Endothelial cell (in vitro differentiated cells): ENCODE data around the gene PFN3. TPM values are rescaled to one million over a fixed set of nuclear protein-coding genes. Genes with fewer than 3 reads are reported as not detected.

Experiments used
- DNase-seq: peaks from one replicate; pipeline ENCODE4 v3.0.0; 2021; ENCODE audit warnings: low spot score
- H3K27ac Mint-ChIP-seq: one replicate; pipeline ENCODE4 v1.8.0; 2021; ENCODE audit warnings: mixed read lengths, inconsistent platforms; ENCODE audit not compliant: unreplicated experiment
- H3K27me3 Mint-ChIP-seq: one replicate; pipeline ENCODE4 v1.8.0; 2021; ENCODE audit warnings: mild to moderate bottlenecking, moderate library complexity, mixed read lengths, inconsistent platforms; ENCODE audit not compliant: unreplicated experiment
- H3K36me3 Mint-ChIP-seq: one replicate; pipeline ENCODE4 v1.8.0; 2021; ENCODE audit warnings: mild to moderate bottlenecking, low read depth, mixed read lengths, inconsistent platforms; ENCODE audit not compliant: unreplicated experiment
- H3K4me1 Mint-ChIP-seq: one replicate; pipeline ENCODE4 v1.8.0; 2021; ENCODE audit warnings: mild to moderate bottlenecking, mixed read lengths, inconsistent platforms; ENCODE audit not compliant: unreplicated experiment
- H3K4me3 Mint-ChIP-seq: one replicate; pipeline ENCODE4 v1.8.0; 2021; ENCODE audit warnings: mild to moderate bottlenecking, mixed read lengths, inconsistent platforms; ENCODE audit not compliant: unreplicated experiment
- H3K9me3 Mint-ChIP-seq: one replicate; pipeline ENCODE4 v1.8.0; 2021; ENCODE audit warnings: mixed read lengths, inconsistent platforms; ENCODE audit not compliant: unreplicated experiment
- total RNA-seq: library from RNA; stranded (reverse); fragmentation: NEBNext Ultra II Directional; extraction: Animal tissue kit (Norgen Biotek cat#: 25700); gene quantifications from one replicate; pipeline ENCODE4 v1.2.1, GENCODE V29; 2021; ENCODE audit not compliant: unreplicated experiment
- TF ChIP-seq, protein P1 (sequence below): fragments of 200-600 bp; sonication (generic); IDR thresholded peaks from one replicate; pipeline ENCODE4 v1.5.0; 2021; ENCODE audit warnings: antibody characterized with exemption; ENCODE audit not compliant: unreplicated experiment

PFN3 gene
- total RNA-seq, 1 donor from 2014 or later = not detected

GRCh38 chr5:177371120-177372033, 29.1 kb downstream of the PFN3 start:
- peaks cover 26% of the 10 kb centered on the region for H3K4me1 Mint-ChIP-seq
- TF ChIP-seq, protein P1, sequence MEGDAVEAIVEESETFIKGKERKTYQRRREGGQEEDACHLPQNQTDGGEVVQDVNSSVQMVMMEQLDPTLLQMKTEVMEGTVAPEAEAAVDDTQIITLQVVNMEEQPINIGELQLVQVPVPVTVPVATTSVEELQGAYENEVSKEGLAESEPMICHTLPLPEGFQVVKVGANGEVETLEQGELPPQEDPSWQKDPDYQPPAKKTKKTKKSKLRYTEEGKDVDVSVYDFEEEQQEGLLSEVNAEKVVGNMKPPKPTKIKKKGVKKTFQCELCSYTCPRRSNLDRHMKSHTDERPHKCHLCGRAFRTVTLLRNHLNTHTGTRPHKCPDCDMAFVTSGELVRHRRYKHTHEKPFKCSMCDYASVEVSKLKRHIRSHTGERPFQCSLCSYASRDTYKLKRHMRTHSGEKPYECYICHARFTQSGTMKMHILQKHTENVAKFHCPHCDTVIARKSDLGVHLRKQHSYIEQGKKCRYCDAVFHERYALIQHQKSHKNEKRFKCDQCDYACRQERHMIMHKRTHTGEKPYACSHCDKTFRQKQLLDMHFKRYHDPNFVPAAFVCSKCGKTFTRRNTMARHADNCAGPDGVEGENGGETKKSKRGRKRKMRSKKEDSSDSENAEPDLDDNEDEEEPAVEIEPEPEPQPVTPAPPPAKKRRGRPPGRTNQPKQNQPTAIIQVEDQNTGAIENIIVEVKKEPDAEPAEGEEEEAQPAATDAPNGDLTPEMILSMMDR = no peak
- no peak for DNase-seq
- no peak overlapping the region for H3K27ac Mint-ChIP-seq
- peaks cover 5% of the 10 kb centered on the region for H3K36me3 Mint-ChIP-seq
- H3K9me3 Mint-ChIP-seq = no peaks in the 10 kb centered on the region
- peak overlapping the region; percentile 81 for H3K4me3 Mint-ChIP-seq
- H3K27me3 Mint-ChIP-seq = peaks cover 12% of the 10 kb centered on the region

DNA sequence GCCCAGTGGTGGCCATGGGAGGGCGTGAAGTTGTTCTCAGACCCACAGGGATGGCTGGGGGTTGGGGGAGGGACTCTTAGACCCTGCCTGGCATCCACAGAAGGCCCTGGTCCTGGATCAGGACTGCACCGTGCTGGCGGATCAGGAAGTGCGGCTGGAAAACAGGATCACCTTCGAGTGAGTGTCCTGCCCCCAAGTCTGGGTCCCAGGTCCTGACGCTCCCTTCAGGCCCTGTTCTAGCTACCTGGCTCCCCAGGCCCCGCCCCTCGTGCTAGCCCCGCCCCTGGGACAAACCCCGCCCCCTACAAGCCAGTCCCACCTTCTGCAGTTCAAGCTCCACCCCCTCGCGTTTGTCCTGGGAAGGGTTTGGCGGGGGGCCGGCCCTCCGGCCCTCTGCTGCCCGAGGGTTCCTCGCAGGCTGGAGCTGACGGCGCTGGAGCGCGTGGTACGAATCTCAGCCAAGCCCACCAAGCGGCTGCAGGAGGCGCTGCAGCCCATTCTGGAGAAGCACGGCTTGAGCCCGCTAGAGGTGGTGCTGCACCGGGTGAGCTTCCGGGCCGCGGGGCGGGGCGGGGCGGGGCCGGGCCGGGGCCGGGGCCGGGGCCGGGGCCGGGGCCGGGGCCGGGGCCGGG, 29.9 kb downstream of the PFN3 start:
- Mint-ChIP-seq H3K4me1 (peaks cover 30% of the 10 kb centered on the region), H3K27ac (no peak overlapping the region), H3K36me3 (peaks cover 5% of the 10 kb centered on the region), H3K4me3 (no peak overlapping the region), H3K27me3 (peaks cover 14% of the 10 kb centered on the region), H3K9me3 (no peaks in the 10 kb centered on the region)
- TF ChIP-seq, protein P1 = peak; percentile 38
- DNase-seq = peak; percentile 88

- TF ChIP-seq, protein P1 = no peak
- Mint-ChIP-seq H3K27ac (peak overlapping the region; percentile 10), H3K27me3 (peaks cover 15% of the 10 kb centered on the region), H3K36me3 (peaks cover 5% of the 10 kb centered on the region), H3K4me1 (peaks cover 30% of the 10 kb centered on the region), H3K4me3 (peak overlapping the region; percentile 59), H3K9me3 (no peaks in the 10 kb centered on the region)
- no peak for DNase-seq
Measured at GRCh38 chr5:177369645-177370440, 30.6 kb downstream of the PFN3 start.

DNA sequence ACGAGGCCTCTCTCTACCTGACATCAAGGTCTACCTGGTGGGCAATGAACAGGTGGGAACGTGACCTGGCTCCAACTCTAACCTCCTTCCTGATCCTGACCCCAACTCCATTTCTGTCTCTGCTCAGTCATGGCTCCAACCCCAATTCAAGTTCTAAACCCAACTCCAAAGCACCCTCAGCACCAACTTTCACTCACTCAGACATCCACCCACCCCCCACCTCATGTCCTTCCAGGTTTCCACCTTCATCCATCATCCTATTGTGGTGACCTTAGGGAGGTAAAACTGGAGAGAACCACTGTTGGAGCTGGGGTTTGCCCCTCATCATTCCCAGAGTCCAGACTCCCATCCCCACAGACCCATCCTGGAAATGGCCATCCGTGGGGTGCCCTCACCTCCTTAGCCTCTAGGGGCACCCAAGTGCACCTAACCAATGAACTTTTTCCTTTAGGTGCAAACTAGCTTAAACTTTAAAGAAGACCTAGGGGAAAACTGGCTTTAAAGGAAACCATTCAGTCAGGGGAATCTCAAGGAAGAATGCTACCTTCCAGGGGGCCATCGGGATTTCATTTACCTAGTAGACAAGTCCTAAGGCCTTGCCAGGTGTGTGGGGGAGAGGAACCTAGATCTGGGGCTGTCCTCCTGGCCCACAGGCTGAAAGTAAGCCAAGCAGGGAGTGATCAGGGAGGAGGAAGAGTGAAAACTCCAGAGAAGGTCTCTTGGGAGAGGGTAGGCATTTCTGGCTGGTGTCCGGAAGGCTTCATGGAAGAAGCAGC, 31.4 kb downstream of the PFN3 start:
- Mint-ChIP-seq H3K4me1 (peaks cover 30% of the 10 kb centered on the region), H3K27me3 (peaks cover 16% of the 10 kb centered on the region), H3K36me3 (peaks cover 5% of the 10 kb centered on the region), H3K4me3 (peak overlapping the region; percentile 3), H3K9me3 (no peaks in the 10 kb centered on the region), H3K27ac (no peak overlapping the region)
- TF ChIP-seq, protein P1 = peak; percentile 66
- DNase-seq = peak; percentile 57
